HepG2 (cell line): ENCODE data around the gene CKS2. TPM values are rescaled to one million over a fixed set of nuclear protein-coding genes. Genes with fewer than 3 reads are reported as not detected.
A peak's percentile ranks its signal among the peaks of the same experiment; 100 is the strongest.

Experiments
- DBP ChIP-seq: sonication (generic); formaldehyde crosslinking; IDR thresholded peaks from 2 replicates; pipeline ENCODE4 v1.4.0; 2020; ENCODE audit warnings: missing genetic modification reagents; ENCODE audit errors: not compliant biosample characterization
- EEA1 ChIP-seq: sonication (generic); formaldehyde crosslinking; IDR thresholded peaks from 2 replicates; pipeline ENCODE4 v1.5.1; 2020; ENCODE audit warnings: mild to moderate bottlenecking, missing genetic modification reagents, borderline replicate concordance
- GABPA ChIP-seq, 2 experiments: IDR thresholded peaks; 2 replicates each; pipeline ENCODE4 v1.6.1; 2011 to 2016; ENCODE audit warnings: low read depth in 2 of 2, low read length in 1 of 2, missing biosample characterization in 1 of 2, missing genetic modification characterization in 1 of 2
- KLF6 ChIP-seq: IDR thresholded peaks from 2 replicates; pipeline ENCODE4 v1.8.0; 2016; ENCODE audit warnings: missing biosample characterization, missing genetic modification reagents
- MED13 ChIP-seq: sonication (generic); formaldehyde crosslinking; IDR thresholded peaks from 2 replicates; pipeline ENCODE4 v1.5.0; 2020; ENCODE audit warnings: missing genetic modification reagents
- NR0B2 ChIP-seq: sonication (generic); formaldehyde crosslinking; IDR thresholded peaks from 2 replicates; pipeline ENCODE4 v1.4.0; 2020; ENCODE audit warnings: mild to moderate bottlenecking, missing genetic modification reagents
- RBM22 ChIP-seq: fragments of 200-400 bp; formaldehyde crosslinking; optimal IDR thresholded peaks from 2 replicates; pipeline ENCODE3; 2017; ENCODE audit warnings: mild to moderate bottlenecking, low read length, moderate library complexity
- ZBTB7A ChIP-seq: sonication (generic); formaldehyde crosslinking; IDR thresholded peaks from 2 replicates; pipeline ENCODE4 v1.8.0; 2022; ENCODE audit warnings: mild to moderate bottlenecking, missing genetic modification reagents
- ZFY ChIP-seq: sonication (generic); formaldehyde crosslinking; IDR thresholded peaks from 2 replicates; pipeline ENCODE4 v1.4.0; 2020; ENCODE audit warnings: missing genetic modification reagents
- ZNF879 ChIP-seq: sonication (generic); formaldehyde crosslinking; IDR thresholded peaks from 2 replicates; pipeline ENCODE4 v1.8.1; 2023; ENCODE audit warnings: missing genetic modification reagents
- ZSCAN30 ChIP-seq: sonication (generic); formaldehyde crosslinking; IDR thresholded peaks from 2 replicates; pipeline ENCODE4 v1.5.0; 2020; ENCODE audit warnings: mild to moderate bottlenecking, missing genetic modification reagents
- polyA plus RNA-seq, 8 experiments: library from polyadenylated mRNA; depleted of rRNA in 3 of 8; stranded (reverse) in 7 of 8; unstranded in 1 of 8; fragments of >200 nt; fragmentation: Illumina TruSeq in 4 of 8; extraction: Trizol in 4 of 8; gene quantifications; 2 replicates each; pipeline versions ENCODE4 v1.2.1 to v1.2.3, GENCODE V29; 2011 to 2016; ENCODE audit warnings: low read depth in 4 of 8, missing spikeins in 1 of 8, mixed read lengths in 1 of 8; ENCODE audit not compliant: insufficient read depth in 1 of 8
- total RNA-seq, 5 experiments: library from RNA; depleted of rRNA; stranded (reverse); fragments of >200 nt; fragmentation: Illumina TruSeq; extraction: Trizol; gene quantifications; 2 replicates each; pipeline ENCODE4 v1.2.3, GENCODE V29; 2016; ENCODE audit warnings: low read depth in 1 of 5
- TF ChIP-seq, protein P1 (sequence below), 2 experiments: sonication (generic) in 1 of 2; formaldehyde crosslinking in 1 of 2; IDR thresholded peaks; 2 replicates each; pipeline versions ENCODE4 v1.5.1 to v1.6.1; 2011 to 2020; ENCODE audit warnings: borderline replicate concordance in 1 of 2, low read depth in 1 of 2, low read length in 1 of 2, mild to moderate bottlenecking in 1 of 2, missing genetic modification reagents in 1 of 2, moderate library complexity in 1 of 2
- TF ChIP-seq, protein P2 (sequence below): sonication (generic); formaldehyde crosslinking; IDR thresholded peaks from 2 replicates; pipeline ENCODE4 v1.5.0; 2020; ENCODE audit warnings: missing genetic modification reagents

Gene CKS2
- total and polyA plus RNA-seq, 2 of the 13 experiments (the other 11 are each of a cell fraction or from before 2014, with no cell fraction given) = 251 to 317 TPM

- TF ChIP-seq DBP (CRISPR knock-in tag) (peak; percentile 11), NR0B2 (CRISPR knock-in tag) (peak; percentile 7; the same call in 1 of the 2 replicates), ZBTB7A (CRISPR knock-in tag) (peak; percentile 46; the same call in 1 of the 2 replicates), RBM22 (peak; percentile 28), KLF6 (CRISPR knock-in tag) (0 out of 2 replicates have a peak, but pooled peaks have one; percentile 3), EEA1 (CRISPR knock-in tag) (0 out of 2 replicates have a peak, but pooled peaks have one; percentile 51), ZFY (CRISPR knock-in tag) (peak; percentile 54; the same call in 1 of the 2 replicates), MED13 (peak; percentile 7; the same call in 1 of the 2 replicates), ZSCAN30 (CRISPR knock-in tag) (no peak), GABPA (IDR thresholded peaks at IDR 0.05; ENCODE audit: low read depth, low read length) (no peak), GABPA (CRISPR knock-in tag; IDR thresholded peaks at IDR 0.05; ENCODE audit: low read depth) (0 out of 2 replicates have a peak, but pooled peaks have one; percentile 25), ZNF879 (0 out of 2 replicates have a peak, but pooled peaks have one; percentile 39)
- TF ChIP-seq, protein P1, sequence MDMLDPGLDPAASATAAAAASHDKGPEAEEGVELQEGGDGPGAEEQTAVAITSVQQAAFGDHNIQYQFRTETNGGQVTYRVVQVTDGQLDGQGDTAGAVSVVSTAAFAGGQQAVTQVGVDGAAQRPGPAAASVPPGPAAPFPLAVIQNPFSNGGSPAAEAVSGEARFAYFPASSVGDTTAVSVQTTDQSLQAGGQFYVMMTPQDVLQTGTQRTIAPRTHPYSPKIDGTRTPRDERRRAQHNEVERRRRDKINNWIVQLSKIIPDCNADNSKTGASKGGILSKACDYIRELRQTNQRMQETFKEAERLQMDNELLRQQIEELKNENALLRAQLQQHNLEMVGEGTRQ (IDR thresholded peaks at IDR 0.05; ENCODE audit: low read depth, low read length) = no peak
- TF ChIP-seq, protein P1 (CRISPR knock-in tag; IDR thresholded peaks at IDR 0.05; ENCODE audit: borderline replicate concordance) = no peak
- TF ChIP-seq, protein P2, sequence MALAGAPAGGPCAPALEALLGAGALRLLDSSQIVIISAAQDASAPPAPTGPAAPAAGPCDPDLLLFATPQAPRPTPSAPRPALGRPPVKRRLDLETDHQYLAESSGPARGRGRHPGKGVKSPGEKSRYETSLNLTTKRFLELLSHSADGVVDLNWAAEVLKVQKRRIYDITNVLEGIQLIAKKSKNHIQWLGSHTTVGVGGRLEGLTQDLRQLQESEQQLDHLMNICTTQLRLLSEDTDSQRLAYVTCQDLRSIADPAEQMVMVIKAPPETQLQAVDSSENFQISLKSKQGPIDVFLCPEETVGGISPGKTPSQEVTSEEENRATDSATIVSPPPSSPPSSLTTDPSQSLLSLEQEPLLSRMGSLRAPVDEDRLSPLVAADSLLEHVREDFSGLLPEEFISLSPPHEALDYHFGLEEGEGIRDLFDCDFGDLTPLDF (CRISPR knock-in tag) = 0 out of 2 replicates have a peak, but pooled peaks have one; percentile 6
Measured at GRCh38 chr9:89311346-89312221, 589 bp downstream of the CKS2 start (continued).
